ENCODE results near the gene AKAP11.

DNA sequence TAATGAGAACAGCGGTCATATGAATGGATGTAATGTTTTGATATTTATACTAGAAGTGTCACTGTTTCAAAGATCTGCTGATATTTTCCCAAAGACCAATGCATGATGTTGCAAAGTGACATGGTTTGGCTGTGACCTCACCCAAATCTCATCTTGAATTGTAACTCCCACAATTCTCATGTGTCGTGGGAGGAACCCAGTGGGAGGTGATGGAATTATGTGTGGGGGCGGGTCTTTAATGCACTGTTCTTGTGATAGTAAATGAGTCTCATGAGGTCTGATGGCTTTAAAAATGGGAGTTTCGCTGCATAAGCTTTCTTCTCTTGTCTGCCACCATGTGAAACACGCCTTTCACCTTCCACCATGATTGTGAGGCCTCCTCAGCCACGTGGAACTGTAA, 98.3 kb downstream of the AKAP11 start:
- TF ChIP-seq, protein P1, sequence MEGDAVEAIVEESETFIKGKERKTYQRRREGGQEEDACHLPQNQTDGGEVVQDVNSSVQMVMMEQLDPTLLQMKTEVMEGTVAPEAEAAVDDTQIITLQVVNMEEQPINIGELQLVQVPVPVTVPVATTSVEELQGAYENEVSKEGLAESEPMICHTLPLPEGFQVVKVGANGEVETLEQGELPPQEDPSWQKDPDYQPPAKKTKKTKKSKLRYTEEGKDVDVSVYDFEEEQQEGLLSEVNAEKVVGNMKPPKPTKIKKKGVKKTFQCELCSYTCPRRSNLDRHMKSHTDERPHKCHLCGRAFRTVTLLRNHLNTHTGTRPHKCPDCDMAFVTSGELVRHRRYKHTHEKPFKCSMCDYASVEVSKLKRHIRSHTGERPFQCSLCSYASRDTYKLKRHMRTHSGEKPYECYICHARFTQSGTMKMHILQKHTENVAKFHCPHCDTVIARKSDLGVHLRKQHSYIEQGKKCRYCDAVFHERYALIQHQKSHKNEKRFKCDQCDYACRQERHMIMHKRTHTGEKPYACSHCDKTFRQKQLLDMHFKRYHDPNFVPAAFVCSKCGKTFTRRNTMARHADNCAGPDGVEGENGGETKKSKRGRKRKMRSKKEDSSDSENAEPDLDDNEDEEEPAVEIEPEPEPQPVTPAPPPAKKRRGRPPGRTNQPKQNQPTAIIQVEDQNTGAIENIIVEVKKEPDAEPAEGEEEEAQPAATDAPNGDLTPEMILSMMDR (IDR thresholded peaks at IDR 0.05) = no peak
- no peak for TF ChIP-seq POLR2A (IDR thresholded peaks at IDR 0.05)
